BJ (cell line): ENCODE measurements around the gene KLK3. TPM values are rescaled to one million over a fixed set of nuclear protein-coding genes. Genes with fewer than 3 reads are reported as not detected.

Experiments
- CTCF ChIA-PET: fragments of 350-600 bp; formaldehyde crosslinking; extraction: SDS; loops from one replicate; lab custom pipeline; 2021; ENCODE audit warnings: antibody characterized with exemption, inconsistent platforms; lab: Yijun Ruan, JAX
- POLR2A ChIA-PET: fragments of 300-600 bp; sonication (Branson Sonifier 250); formaldehyde crosslinking; extraction: SDS; loops from one replicate; lab custom pipeline; 2021; ENCODE audit warnings: antibody characterized with exemption; lab: Charles Lee
- DNase-seq: peaks from one replicate; pipeline ENCODE4 v3.0.0-alpha.2; 2011; ENCODE audit warnings: low read depth
- H3K27me3 ChIP-seq: 2 replicates; pipeline ENCODE4 v1.6.0; 2011; ENCODE audit warnings: low read length; ENCODE audit not compliant: control insufficient read depth, insufficient read depth
- H3K36me3 ChIP-seq: 2 replicates; pipeline ENCODE4 v1.5.1; 2011; ENCODE audit warnings: low read length; ENCODE audit not compliant: control insufficient read depth, insufficient read depth
- H3K4me3 ChIP-seq: 2 replicates; pipeline ENCODE4 v1.5.1; 2011; ENCODE audit warnings: low read depth, mild to moderate bottlenecking, control low read depth, low read length
- CTCF ChIP-seq: IDR thresholded peaks from 2 replicates; pipeline ENCODE4 v1.5.1; 2011; ENCODE audit warnings: low read depth, mild to moderate bottlenecking, control low read depth, inconsistent platforms, low read length, moderate library complexity; ENCODE audit not compliant: insufficient read depth
- polyA plus RNA-seq: library from polyadenylated mRNA; depleted of rRNA; stranded (reverse); fragments of >200 nt; gene quantifications from 2 replicates; pipeline ENCODE4 v1.2.3, GENCODE V29; 2011

Gene KLK3
- polyA plus RNA-seq, 1 experiment = not detected

GRCh38 chr19:50843205-50843604, 11.5 kb upstream of the KLK3 start:
- no peak overlapping the region for H3K4me3 ChIP-seq
- ChIA-PET POLR2A (no interaction called here), CTCF (no interaction called here)
- DNase-seq = no peak
- no peaks in the 10 kb centered on the region for H3K36me3 ChIP-seq
- TF ChIP-seq CTCF = no peak
- no peaks in the 10 kb centered on the region for H3K27me3 ChIP-seq

- no peak overlapping the region for H3K4me3 ChIP-seq
- no peak for TF ChIP-seq CTCF
- CTCF ChIA-PET = interaction anchor here (0.9 kb wide), 1 partner anchor 9 kb away, joined by 5 read pairs; no protein-coding TSS in a partner anchor
- H3K27me3 ChIP-seq = no peaks in the 10 kb centered on the region
- no peak for DNase-seq
- H3K36me3 ChIP-seq = no peaks in the 10 kb centered on the region
- POLR2A ChIA-PET = no interaction called here
These were observed 11.0 kb upstream of the KLK3 start for GRCh38 chr19:50843701-50844221.

GRCh38 chr19:50844296-50844935, 10.3 kb upstream of the KLK3 start:
- ChIA-PET CTCF (interaction anchor here (0.9 kb wide), 1 partner anchor 9 kb away, joined by 5 read pairs; no protein-coding TSS in a partner anchor), POLR2A (no interaction called here)
- H3K4me3 ChIP-seq = no peak overlapping the region
- DNase-seq = no peak
- H3K27me3 ChIP-seq = no peaks in the 10 kb centered on the region
- no peak for TF ChIP-seq CTCF
- H3K36me3 ChIP-seq = no peaks in the 10 kb centered on the region

GRCh38 chr19:50850738-50851137, 4.0 kb upstream of the KLK3 start:
- POLR2A ChIA-PET = no interaction called here

GRCh38 chr19:50851620-50852019, 3.1 kb upstream of the KLK3 start:
- H3K27me3 ChIP-seq = no peaks in the 10 kb centered on the region
- no peak for TF ChIP-seq CTCF
- POLR2A ChIA-PET = no interaction called here

More at GRCh38 chr19:50850738-50851137, 4.0 kb upstream of the KLK3 start:
- DNase-seq = no peak
- Histone ChIP-seq H3K27me3 (no peaks in the 10 kb centered on the region), H3K36me3 (no peaks in the 10 kb centered on the region), H3K4me3 (no peak overlapping the region)
- CTCF ChIA-PET = no interaction called here
- no peak for TF ChIP-seq CTCF

More at GRCh38 chr19:50851620-50852019, 3.1 kb upstream of the KLK3 start:
- CTCF ChIA-PET = no interaction called here
- Histone ChIP-seq H3K36me3 (no peaks in the 10 kb centered on the region), H3K4me3 (no peak overlapping the region)
- no peak for DNase-seq
